ENCODE data around the gene CACNA1D.

CACNA1D gene

GRCh38 chr3:53803816-53804695 lies 309.6 kb downstream of the CACNA1D start:
- H3K27ac Mint-ChIP-seq: no peak overlapping the region
- H3K4me1 Mint-ChIP-seq (ENCODE audit: low read depth): no peaks in the 10 kb centered on the region
- H3K4me3 Mint-ChIP-seq: no peak overlapping the region
- no peaks in the 10 kb centered on the region for H3K9me3 Mint-ChIP-seq
- H3K27me3 Mint-ChIP-seq: peaks cover 8% of the 10 kb centered on the region
- H3K36me3 Mint-ChIP-seq (ENCODE audit: low read depth): no peaks in the 10 kb centered on the region

GRCh38 chr3:53804697-53805462 lies 310.5 kb downstream of the CACNA1D start:
- Mint-ChIP-seq H3K36me3 (ENCODE audit: low read depth) (no peaks in the 10 kb centered on the region), H3K27ac (no peak overlapping the region), H3K4me3 (no peak overlapping the region), H3K9me3 (no peaks in the 10 kb centered on the region), H3K27me3 (peaks cover 8% of the 10 kb centered on the region), H3K4me1 (ENCODE audit: low read depth) (no peaks in the 10 kb centered on the region)

GRCh38 chr3:53805463-53806159 lies 311.2 kb downstream of the CACNA1D start:
- Mint-ChIP-seq H3K4me3 (no peak overlapping the region), H3K27me3 (peaks cover 8% of the 10 kb centered on the region), H3K4me1 (ENCODE audit: low read depth) (no peaks in the 10 kb centered on the region), H3K27ac (no peak overlapping the region), H3K36me3 (ENCODE audit: low read depth) (no peaks in the 10 kb centered on the region), H3K9me3 (no peaks in the 10 kb centered on the region)

- no peaks in the 10 kb centered on the region for H3K36me3 Mint-ChIP-seq (ENCODE audit: low read depth)
- H3K4me3 Mint-ChIP-seq: no peak overlapping the region
- peaks cover 8% of the 10 kb centered on the region for H3K27me3 Mint-ChIP-seq
- no peaks in the 10 kb centered on the region for H3K4me1 Mint-ChIP-seq (ENCODE audit: low read depth)
- H3K27ac Mint-ChIP-seq: peak overlapping the region; percentile 52
- no peaks in the 10 kb centered on the region for H3K9me3 Mint-ChIP-seq
Observed at GRCh38 chr3:53806182-53807116, 312.0 kb downstream of the CACNA1D start.

- peaks cover 8% of the 10 kb centered on the region for H3K27me3 Mint-ChIP-seq
- H3K4me1 Mint-ChIP-seq (ENCODE audit: low read depth): no peaks in the 10 kb centered on the region
- H3K27ac Mint-ChIP-seq: no peak overlapping the region
- no peaks in the 10 kb centered on the region for H3K36me3 Mint-ChIP-seq (ENCODE audit: low read depth)
- H3K4me3 Mint-ChIP-seq: no peak overlapping the region
- no peaks in the 10 kb centered on the region for H3K9me3 Mint-ChIP-seq
Observed at GRCh38 chr3:53807117-53807810, 312.9 kb downstream of the CACNA1D start.

- H3K9me3 Mint-ChIP-seq: no peaks in the 10 kb centered on the region
- H3K4me1 Mint-ChIP-seq (ENCODE audit: low read depth): no peaks in the 10 kb centered on the region
- H3K27me3 Mint-ChIP-seq: peaks cover 8% of the 10 kb centered on the region
- H3K4me3 Mint-ChIP-seq: no peak overlapping the region
- H3K36me3 Mint-ChIP-seq (ENCODE audit: low read depth): no peaks in the 10 kb centered on the region
- no peak overlapping the region for H3K27ac Mint-ChIP-seq
Observed at GRCh38 chr3:53808496-53808895, 314.1 kb downstream of the CACNA1D start.

- Mint-ChIP-seq H3K4me1 (ENCODE audit: low read depth) (no peaks in the 10 kb centered on the region), H3K9me3 (no peaks in the 10 kb centered on the region), H3K27me3 (peaks cover 8% of the 10 kb centered on the region), H3K4me3 (no peak overlapping the region), H3K27ac (no peak overlapping the region), H3K36me3 (ENCODE audit: low read depth) (no peaks in the 10 kb centered on the region)
Observed at GRCh38 chr3:53809267-53809666, 314.9 kb downstream of the CACNA1D start.

GRCh38 chr3:53809764-53810400 lies 315.5 kb downstream of the CACNA1D start:
- H3K4me1 Mint-ChIP-seq (ENCODE audit: low read depth): no peaks in the 10 kb centered on the region
- H3K9me3 Mint-ChIP-seq: no peaks in the 10 kb centered on the region
- peaks cover 8% of the 10 kb centered on the region for H3K27me3 Mint-ChIP-seq
- H3K27ac Mint-ChIP-seq: no peak overlapping the region
- H3K36me3 Mint-ChIP-seq (ENCODE audit: low read depth): no peaks in the 10 kb centered on the region
- H3K4me3 Mint-ChIP-seq: no peak overlapping the region

- peaks cover 8% of the 10 kb centered on the region for H3K27me3 Mint-ChIP-seq
- no peaks in the 10 kb centered on the region for H3K36me3 Mint-ChIP-seq (ENCODE audit: low read depth)
- H3K27ac Mint-ChIP-seq: no peak overlapping the region
- H3K4me3 Mint-ChIP-seq: no peak overlapping the region
- H3K9me3 Mint-ChIP-seq: no peaks in the 10 kb centered on the region
- no peaks in the 10 kb centered on the region for H3K4me1 Mint-ChIP-seq (ENCODE audit: low read depth)
Observed at GRCh38 chr3:53811143-53811927, 316.9 kb downstream of the CACNA1D start.

GRCh38 chr3:53812434-53812833 lies 318.0 kb downstream of the CACNA1D start:
- H3K4me3 Mint-ChIP-seq: no peak overlapping the region
- H3K4me1 Mint-ChIP-seq (ENCODE audit: low read depth): no peaks in the 10 kb centered on the region
- no peaks in the 10 kb centered on the region for H3K9me3 Mint-ChIP-seq

GRCh38 chr3:53813229-53813628 lies 318.8 kb downstream of the CACNA1D start:
- H3K27me3 Mint-ChIP-seq: peaks cover 5% of the 10 kb centered on the region
- no peaks in the 10 kb centered on the region for H3K4me1 Mint-ChIP-seq (ENCODE audit: low read depth)
- H3K27ac Mint-ChIP-seq: no peak overlapping the region
- no peaks in the 10 kb centered on the region for H3K9me3 Mint-ChIP-seq
- H3K36me3 Mint-ChIP-seq (ENCODE audit: low read depth): no peaks in the 10 kb centered on the region
- no peak overlapping the region for H3K4me3 Mint-ChIP-seq

More at GRCh38 chr3:53812434-53812833, 318.0 kb downstream of the CACNA1D start:
- H3K36me3 Mint-ChIP-seq (ENCODE audit: low read depth): no peaks in the 10 kb centered on the region
- peaks cover 5% of the 10 kb centered on the region for H3K27me3 Mint-ChIP-seq
- no peak overlapping the region for H3K27ac Mint-ChIP-seq

- Mint-ChIP-seq H3K9me3 (no peaks in the 10 kb centered on the region), H3K4me1 (ENCODE audit: low read depth) (no peaks in the 10 kb centered on the region), H3K27me3 (no peaks in the 10 kb centered on the region), H3K36me3 (ENCODE audit: low read depth) (no peaks in the 10 kb centered on the region), H3K4me3 (no peak overlapping the region), H3K27ac (no peak overlapping the region)
Observed at GRCh38 chr3:53813876-53814275, 319.5 kb downstream of the CACNA1D start.

GRCh38 chr3:53815067-53815466 lies 320.7 kb downstream of the CACNA1D start:
- Mint-ChIP-seq H3K4me3 (no peak overlapping the region), H3K9me3 (no peaks in the 10 kb centered on the region), H3K4me1 (ENCODE audit: low read depth) (no peaks in the 10 kb centered on the region), H3K27ac (no peak overlapping the region), H3K36me3 (ENCODE audit: low read depth) (no peaks in the 10 kb centered on the region), H3K27me3 (no peaks in the 10 kb centered on the region)

All from stimulated activated naive CD8-positive, alpha-beta T cell treated with anti-CD3 and anti-CD28 coated beads, Interleukin-15, Interleukin-2, amounts not matched to agents 100 ng/mL and 50 ng/mL, for 24 hours (primary cell).